SK-N-SH (cell line): ENCODE measurements around the gene KCNK5. TPM values are rescaled to one million over a fixed set of nuclear protein-coding genes. Genes with fewer than 3 reads are reported as not detected.

Source experiments
- CTCF ChIA-PET: fragments of 300-600, 350-600 bp; formaldehyde crosslinking; extraction: SDS; loops from one replicate; lab custom pipeline; 2021; lab: Yijun Ruan, JAX
- POLR2A ChIA-PET: fragments of 350-600 bp; sonication (Branson Sonifier 250); formaldehyde crosslinking; extraction: SDS; loops from one replicate; lab custom pipeline; 2020; ENCODE audit warnings: antibody characterized with exemption, inconsistent platforms; lab: Yijun Ruan, JAX
- DNase-seq: peaks from one replicate; pipeline ENCODE4 v3.0.0; 2012
- H2AFZ ChIP-seq: fragments of 200-600 bp; sonication (generic); 2 replicates; pipeline ENCODE4 v1.8.1; 2016; ENCODE audit warnings: antibody characterized with exemption, mild to moderate bottlenecking, low read depth
- H3F3A ChIP-seq: fragments of 200-600 bp; sonication (generic); replicated peaks from 2 replicates; pipeline ENCODE3; 2016; ENCODE audit warnings: antibody characterized with exemption, mild to moderate bottlenecking; ENCODE audit not compliant: insufficient read depth
- H3K27ac ChIP-seq, 2 experiments: fragments of 200-500 bp in 1 of 2; fragments of 200-600 bp in 1 of 2; sonication (Bioruptor generic) in 1 of 2; sonication (generic), shearing (Covaris generic) in 1 of 2; 2 replicates each; pipeline versions ENCODE4 v1.5.1 to v1.6.1; 2014 to 2016; ENCODE audit warnings: low read depth in 2 of 2, inconsistent platforms in 1 of 2, low read length in 1 of 2, mild to moderate bottlenecking in 1 of 2, mixed read lengths in 1 of 2
- H3K27me3 ChIP-seq: fragments of 200-600 bp; sonication (generic), shearing (Covaris generic); 2 replicates; pipeline ENCODE4 v1.6.1; 2016; ENCODE audit warnings: mixed run types; ENCODE audit not compliant: insufficient read depth
- H3K36me3 ChIP-seq, 2 experiments: fragments of 200-500 bp in 1 of 2; fragments of 200-600 bp in 1 of 2; sonication (Bioruptor generic) in 1 of 2; sonication (generic) in 1 of 2; replicated peaks in 1 of 2; 2 replicates each; pipeline versions ENCODE3 to v1.5.1; 2014 to 2016; ENCODE audit warnings: low read length in 1 of 2, mild to moderate bottlenecking in 1 of 2; ENCODE audit not compliant: insufficient read depth in 2 of 2, control insufficient read depth in 1 of 2
- H3K4me1 ChIP-seq, 2 experiments: fragments of 200-500 bp in 1 of 2; fragments of 200-600 bp in 1 of 2; sonication (Bioruptor generic) in 1 of 2; sonication (generic), shearing (Covaris generic) in 1 of 2; 2 replicates each; pipeline versions ENCODE4 v1.5.1 to v1.6.1; 2014 to 2016; ENCODE audit warnings: low read depth in 1 of 2, low read length in 1 of 2, mixed run types in 1 of 2; ENCODE audit not compliant: insufficient read depth in 2 of 2, control insufficient read depth in 1 of 2
- H3K4me2 ChIP-seq: fragments of 200-600 bp; sonication (generic), shearing (Covaris generic); 2 replicates; pipeline ENCODE4 v1.6.1; 2017; ENCODE audit warnings: mixed run types
- H3K4me3 ChIP-seq, 2 experiments: fragments of 200-500 bp in 1 of 2; fragments of 200-600 bp in 1 of 2; sonication (Bioruptor generic) in 1 of 2; sonication (generic), shearing (Covaris generic) in 1 of 2; 2 replicates each; pipeline versions ENCODE4 v1.5.1 to v1.8.1; 2014 to 2016; ENCODE audit warnings: low read depth in 2 of 2, inconsistent platforms in 1 of 2, low read length in 1 of 2, mild to moderate bottlenecking in 1 of 2, mixed read lengths in 1 of 2, moderate library complexity in 1 of 2
- H3K79me2 ChIP-seq: fragments of 200-600 bp; sonication (generic); 2 replicates; pipeline ENCODE4 v1.8.1; 2017; ENCODE audit warnings: mild to moderate bottlenecking; ENCODE audit not compliant: insufficient read depth
- H3K9ac ChIP-seq: fragments of 200-600 bp; sonication (generic); 2 replicates; pipeline ENCODE4 v1.6.1; 2017; ENCODE audit warnings: mixed run types
- H3K9me2 ChIP-seq: fragments of 200-600 bp; sonication (generic); 2 replicates; pipeline ENCODE4 v1.6.1; 2017; ENCODE audit warnings: mixed run types
- H3K9me3 ChIP-seq: fragments of 200-600 bp; sonication (generic); 2 replicates; pipeline ENCODE4 v1.6.1; 2017; ENCODE audit warnings: mixed run types, mild to moderate bottlenecking, moderate library complexity
- H4K20me1 ChIP-seq: fragments of 200-600 bp; sonication (generic); 2 replicates; pipeline ENCODE4 v1.6.1; 2017; ENCODE audit warnings: mild to moderate bottlenecking, mixed run types; ENCODE audit not compliant: insufficient read depth
- ELF1 ChIP-seq: IDR thresholded peaks from 2 replicates; pipeline ENCODE4 v1.4.0; 2012
- EZH2phosphoT487 ChIP-seq: fragments of 200-600 bp; sonication (generic); IDR thresholded peaks from 2 replicates; pipeline ENCODE4 v1.6.1; 2017; ENCODE audit warnings: low read depth, mixed run types, mild to moderate bottlenecking, antibody characterized with exemption, moderate library complexity, borderline replicate concordance
- FOSL2 ChIP-seq: IDR thresholded peaks from 2 replicates; pipeline ENCODE4 v1.4.0; 2012; ENCODE audit warnings: low read depth, mild to moderate bottlenecking, moderate library complexity, borderline replicate concordance
- FOXM1 ChIP-seq: IDR thresholded peaks from 2 replicates; pipeline ENCODE4 v1.4.0; 2012; ENCODE audit warnings: low read depth, mild to moderate bottlenecking
- GABPA ChIP-seq: IDR thresholded peaks from 2 replicates; pipeline ENCODE4 v1.4.0; 2012; ENCODE audit warnings: low read depth, mild to moderate bottlenecking
- GATA2 ChIP-seq: sonication (generic); formaldehyde crosslinking; IDR thresholded peaks from 2 replicates; pipeline ENCODE4 v1.5.0; 2020; ENCODE audit warnings: mild to moderate bottlenecking, missing genetic modification reagents
- MEF2A ChIP-seq: IDR thresholded peaks from 2 replicates; pipeline ENCODE4 v1.4.0; 2012; ENCODE audit warnings: low read depth, borderline replicate concordance
- RAD21 ChIP-seq: IDR thresholded peaks from 2 replicates; pipeline ENCODE4 v1.6.1; 2012; ENCODE audit warnings: mild to moderate bottlenecking, low read length
- RXRA ChIP-seq: IDR thresholded peaks from 2 replicates; pipeline ENCODE4 v1.4.0; 2012; ENCODE audit warnings: low read depth, mild to moderate bottlenecking, borderline replicate concordance
- WGBS: methylation state at CpG from one replicate; pipeline ENCODE4 v1.1.6; 2017; ENCODE audit warnings: low lambda C conversion rate; 5-methylcytosine and 5-hydroxymethylcytosine counted together
- polyA plus RNA-seq, 3 experiments: library from polyadenylated mRNA; depleted of rRNA; stranded (reverse); fragments of >200 nt; gene quantifications; 2 replicates each; pipeline ENCODE4 v1.2.3, GENCODE V29; 2012
- TF ChIP-seq, protein P1 (sequence below): fragments of 150-350 bp; IDR thresholded peaks from 2 replicates; pipeline ENCODE4 v1.6.1; 2017; ENCODE audit warnings: antibody characterized with exemption, low read length, low read depth, borderline replicate concordance
- TF ChIP-seq, protein P2 (sequence below): fragments of 200-600 bp; sonication (generic); IDR thresholded peaks from 2 replicates; pipeline ENCODE4 v1.6.1; 2017; ENCODE audit warnings: antibody characterized with exemption, mild to moderate bottlenecking, moderate library complexity
- TF ChIP-seq, protein P3 (sequence below): IDR thresholded peaks from 2 replicates; pipeline ENCODE4 v1.4.0; 2012; ENCODE audit warnings: low read depth, borderline replicate concordance
- TF ChIP-seq, protein P4 (sequence below): IDR thresholded peaks from 2 replicates; pipeline ENCODE4 v1.4.0; 2012; ENCODE audit warnings: low read depth
- TF ChIP-seq, protein P5 (sequence below): fragments of 150-350 bp; IDR thresholded peaks from 2 replicates; pipeline ENCODE4 v1.6.1; 2016; ENCODE audit warnings: mild to moderate bottlenecking, low read depth, low read length

KCNK5 gene
- polyA plus RNA-seq, 1 of the 3 experiments (the other 2 are of a cell fraction), result not detected

DNA sequence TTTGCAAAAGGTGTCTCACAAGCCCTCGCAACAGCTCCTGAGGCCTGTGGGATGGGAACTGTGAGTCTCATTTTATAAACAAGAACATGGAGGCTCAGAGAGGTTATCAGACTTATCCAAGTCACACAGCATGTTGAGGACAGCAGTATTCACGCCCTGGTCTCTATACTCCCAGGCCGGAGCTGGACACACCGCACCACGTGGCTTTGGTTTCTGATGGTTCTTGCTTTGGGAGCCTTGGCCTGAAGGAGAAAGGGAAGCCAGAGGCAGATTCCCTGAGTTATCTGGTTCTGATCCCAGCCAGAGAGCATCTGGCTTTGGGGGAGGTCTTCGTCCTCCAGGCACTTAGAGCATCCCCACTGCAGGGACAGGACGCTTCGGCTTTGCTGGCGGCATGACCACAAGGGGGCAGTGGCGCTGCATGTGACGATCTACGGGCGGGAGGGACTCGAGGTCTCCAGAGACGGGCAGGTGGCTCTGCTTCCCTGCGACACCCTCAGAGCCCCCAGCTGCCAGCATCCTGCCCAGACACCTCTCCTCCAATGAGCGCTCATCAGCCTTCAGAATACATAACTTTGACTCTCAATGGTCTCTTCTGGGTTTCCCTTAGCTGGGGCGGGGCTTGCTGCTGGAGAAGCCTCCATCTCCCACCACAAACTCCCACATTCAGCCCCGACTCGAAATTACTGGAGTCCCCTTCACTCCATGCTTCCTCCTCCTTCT is 62.9 kb downstream of the KCNK5 start (continued):
- TF ChIP-seq RXRA (no peak), EZH2phosphoT487 (no peak)
- TF ChIP-seq, protein P1, sequence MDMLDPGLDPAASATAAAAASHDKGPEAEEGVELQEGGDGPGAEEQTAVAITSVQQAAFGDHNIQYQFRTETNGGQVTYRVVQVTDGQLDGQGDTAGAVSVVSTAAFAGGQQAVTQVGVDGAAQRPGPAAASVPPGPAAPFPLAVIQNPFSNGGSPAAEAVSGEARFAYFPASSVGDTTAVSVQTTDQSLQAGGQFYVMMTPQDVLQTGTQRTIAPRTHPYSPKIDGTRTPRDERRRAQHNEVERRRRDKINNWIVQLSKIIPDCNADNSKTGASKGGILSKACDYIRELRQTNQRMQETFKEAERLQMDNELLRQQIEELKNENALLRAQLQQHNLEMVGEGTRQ, result no peak
- TF ChIP-seq, protein P2, sequence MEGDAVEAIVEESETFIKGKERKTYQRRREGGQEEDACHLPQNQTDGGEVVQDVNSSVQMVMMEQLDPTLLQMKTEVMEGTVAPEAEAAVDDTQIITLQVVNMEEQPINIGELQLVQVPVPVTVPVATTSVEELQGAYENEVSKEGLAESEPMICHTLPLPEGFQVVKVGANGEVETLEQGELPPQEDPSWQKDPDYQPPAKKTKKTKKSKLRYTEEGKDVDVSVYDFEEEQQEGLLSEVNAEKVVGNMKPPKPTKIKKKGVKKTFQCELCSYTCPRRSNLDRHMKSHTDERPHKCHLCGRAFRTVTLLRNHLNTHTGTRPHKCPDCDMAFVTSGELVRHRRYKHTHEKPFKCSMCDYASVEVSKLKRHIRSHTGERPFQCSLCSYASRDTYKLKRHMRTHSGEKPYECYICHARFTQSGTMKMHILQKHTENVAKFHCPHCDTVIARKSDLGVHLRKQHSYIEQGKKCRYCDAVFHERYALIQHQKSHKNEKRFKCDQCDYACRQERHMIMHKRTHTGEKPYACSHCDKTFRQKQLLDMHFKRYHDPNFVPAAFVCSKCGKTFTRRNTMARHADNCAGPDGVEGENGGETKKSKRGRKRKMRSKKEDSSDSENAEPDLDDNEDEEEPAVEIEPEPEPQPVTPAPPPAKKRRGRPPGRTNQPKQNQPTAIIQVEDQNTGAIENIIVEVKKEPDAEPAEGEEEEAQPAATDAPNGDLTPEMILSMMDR, result peak; percentile 70
- TF ChIP-seq, all 33 proteins: peak for 6

DNA sequence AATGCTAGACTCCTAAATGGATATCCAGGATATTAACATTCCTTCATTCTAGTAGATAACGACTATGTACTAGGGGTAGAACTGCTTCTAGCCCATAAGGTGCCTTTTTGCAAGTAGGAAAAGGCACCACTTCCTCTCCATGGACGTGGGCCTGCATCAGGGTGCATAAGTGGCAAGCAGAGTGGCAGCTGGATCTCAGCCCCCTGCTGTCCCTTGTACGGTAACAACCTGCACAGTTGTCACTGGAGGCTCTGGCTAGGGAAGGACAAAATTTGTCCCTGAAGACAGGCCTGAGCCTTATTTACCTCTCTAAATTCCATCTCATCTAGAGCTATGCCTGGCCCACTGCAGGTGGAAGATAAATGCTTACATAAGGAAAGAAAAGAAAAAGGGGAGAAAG is 71.8 kb downstream of the KCNK5 start:
- WGBS, result 11% methylated on average over 3 of the region's 3 CpGs
- DNase-seq, result peak; percentile 47
- no peak overlapping the region for H3K4me3 ChIP-seq
- no peak overlapping the region for H3K27ac ChIP-seq
- no peaks in the 10 kb centered on the region for H3K9me3 ChIP-seq
- CTCF ChIA-PET, result interaction anchor here (0.9 to 5.9 kb wide), 12 partner anchors 9 to 285 kb away, joined by 3 to 41 read pairs (median 7); no protein-coding TSS in a partner anchor
- H3K79me2 ChIP-seq, result no peaks in the 10 kb centered on the region
- no peaks in the 10 kb centered on the region for H4K20me1 ChIP-seq
- H3K27me3 ChIP-seq, result no peaks in the 10 kb centered on the region
- no peaks in the 10 kb centered on the region for H3K36me3 ChIP-seq
- H3K4me2 ChIP-seq, result no peak overlapping the region
- no peak overlapping the region for H3K9ac ChIP-seq
- no peak overlapping the region for H2AFZ ChIP-seq
- H3F3A ChIP-seq, result no peaks in the 10 kb centered on the region
- TF ChIP-seq, protein P3, sequence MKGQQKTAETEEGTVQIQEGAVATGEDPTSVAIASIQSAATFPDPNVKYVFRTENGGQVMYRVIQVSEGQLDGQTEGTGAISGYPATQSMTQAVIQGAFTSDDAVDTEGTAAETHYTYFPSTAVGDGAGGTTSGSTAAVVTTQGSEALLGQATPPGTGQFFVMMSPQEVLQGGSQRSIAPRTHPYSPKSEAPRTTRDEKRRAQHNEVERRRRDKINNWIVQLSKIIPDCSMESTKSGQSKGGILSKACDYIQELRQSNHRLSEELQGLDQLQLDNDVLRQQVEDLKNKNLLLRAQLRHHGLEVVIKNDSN, result no peak
- TF ChIP-seq FOSL2 (no peak), FOXM1 (no peak), MEF2A (no peak), RAD21 (peak; percentile 18; the same call in 1 of the 2 replicates)
- POLR2A ChIA-PET, result no interaction called here
- no peaks in the 10 kb centered on the region for H3K9me2 ChIP-seq
- peaks cover 0 to 5% of the 10 kb centered on the region in 2 experiments; a peak in 2 of 4 replicates for H3K4me1 ChIP-seq

DNA sequence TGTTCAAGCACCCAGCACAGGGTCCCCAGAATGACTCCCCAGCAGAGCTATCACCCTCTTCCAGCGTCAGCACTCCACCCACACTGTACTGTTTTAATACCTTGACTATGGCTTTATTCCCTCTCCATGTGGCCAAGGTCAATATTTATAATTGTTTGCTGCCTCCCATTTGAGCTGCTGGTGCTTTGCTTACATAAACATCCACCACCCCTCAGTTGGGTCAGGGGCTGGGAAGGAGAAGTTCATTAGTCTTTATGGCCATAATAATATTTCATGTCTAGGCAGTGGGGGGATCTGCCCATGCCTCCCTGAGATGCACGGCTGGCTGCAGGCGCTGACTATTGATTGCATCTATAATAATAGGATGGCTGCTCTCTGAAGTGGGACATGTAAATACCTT is 72.5 kb downstream of the KCNK5 start:
- H3K27ac ChIP-seq, result no peak overlapping the region
- WGBS, result 37% methylated on average over 3 of the region's 3 CpGs
- CTCF ChIA-PET, result interaction anchor here (1.1 to 5.9 kb wide), 8 partner anchors 10 to 285 kb away, joined by 4 to 41 read pairs (median 8); no protein-coding TSS in a partner anchor
- TF ChIP-seq FOSL2 (no peak), ELF1 (no peak), RXRA (no peak), EZH2phosphoT487 (no peak), GATA2 (CRISPR knock-in tag) (no peak), GABPA (no peak)
- TF ChIP-seq, protein P4, sequence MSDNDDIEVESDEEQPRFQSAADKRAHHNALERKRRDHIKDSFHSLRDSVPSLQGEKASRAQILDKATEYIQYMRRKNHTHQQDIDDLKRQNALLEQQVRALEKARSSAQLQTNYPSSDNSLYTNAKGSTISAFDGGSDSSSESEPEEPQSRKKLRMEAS, result no peak
- TF ChIP-seq, protein P2, result no peak
- TF ChIP-seq, protein P5, sequence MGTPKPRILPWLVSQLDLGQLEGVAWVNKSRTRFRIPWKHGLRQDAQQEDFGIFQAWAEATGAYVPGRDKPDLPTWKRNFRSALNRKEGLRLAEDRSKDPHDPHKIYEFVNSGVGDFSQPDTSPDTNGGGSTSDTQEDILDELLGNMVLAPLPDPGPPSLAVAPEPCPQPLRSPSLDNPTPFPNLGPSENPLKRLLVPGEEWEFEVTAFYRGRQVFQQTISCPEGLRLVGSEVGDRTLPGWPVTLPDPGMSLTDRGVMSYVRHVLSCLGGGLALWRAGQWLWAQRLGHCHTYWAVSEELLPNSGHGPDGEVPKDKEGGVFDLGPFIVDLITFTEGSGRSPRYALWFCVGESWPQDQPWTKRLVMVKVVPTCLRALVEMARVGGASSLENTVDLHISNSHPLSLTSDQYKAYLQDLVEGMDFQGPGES, result no peak
- TF ChIP-seq, protein P3, result no peak

More for the DNA sequence above, 72.5 kb downstream of the KCNK5 start:
- H3K27me3 ChIP-seq, result no peaks in the 10 kb centered on the region
- H3K9me3 ChIP-seq, result no peaks in the 10 kb centered on the region
- H3K9me2 ChIP-seq, result no peaks in the 10 kb centered on the region
- no peak overlapping the region for H3K9ac ChIP-seq
- H3K4me1 ChIP-seq, result peaks cover 0 to 5% of the 10 kb centered on the region in 2 experiments; a peak in 2 of 4 replicates
- no peak overlapping the region for H2AFZ ChIP-seq
- no peak for DNase-seq
- H3K36me3 ChIP-seq, result no peaks in the 10 kb centered on the region
- POLR2A ChIA-PET, result no interaction called here
- no peak overlapping the region for H3K4me2 ChIP-seq
- H3K79me2 ChIP-seq, result no peaks in the 10 kb centered on the region
- no peaks in the 10 kb centered on the region for H3F3A ChIP-seq
- H4K20me1 ChIP-seq, result no peaks in the 10 kb centered on the region
- no peak overlapping the region for H3K4me3 ChIP-seq
